PFSK-1 (cell line): Measurements from ENCODE around the gene ADAP1.

ENCODE experiments used
- FOXP2 ChIP-seq: optimal IDR thresholded peaks from 2 replicates; pipeline ENCODE3; 2011; ENCODE audit warnings: borderline replicate concordance, control low read depth, inconsistent platforms; ENCODE audit not compliant: insufficient read depth; ENCODE audit errors: extremely low read length, extremely low read depth
- POLR2AphosphoS5 ChIP-seq: IDR thresholded peaks from 2 replicates; pipeline ENCODE4 v1.6.1; 2012; ENCODE audit warnings: low read depth, mild to moderate bottlenecking, control low read depth, low read length, moderate library complexity
- SIN3A ChIP-seq: IDR thresholded peaks from 2 replicates; pipeline ENCODE4 v1.6.1; 2012; ENCODE audit warnings: mild to moderate bottlenecking, low read length, moderate library complexity, borderline replicate concordance; ENCODE audit not compliant: insufficient read depth
- TAF1 ChIP-seq: IDR thresholded peaks from 2 replicates; pipeline ENCODE4 v1.6.1; 2012; ENCODE audit warnings: low read length, control low read depth, borderline replicate concordance; ENCODE audit not compliant: insufficient read depth
- TF ChIP-seq, protein P1 (sequence below), 2 experiments: IDR thresholded peaks; 2 replicates each; pipeline versions ENCODE4 v1.6.1 to v1.8.0; 2011 to 2012; ENCODE audit warnings: low read depth in 2 of 2, low read length in 2 of 2, control low read depth in 1 of 2, inconsistent platforms in 1 of 2, mild to moderate bottlenecking in 1 of 2, moderate library complexity in 1 of 2; ENCODE audit not compliant: insufficient read depth in 1 of 2

ADAP1 gene

DNA sequence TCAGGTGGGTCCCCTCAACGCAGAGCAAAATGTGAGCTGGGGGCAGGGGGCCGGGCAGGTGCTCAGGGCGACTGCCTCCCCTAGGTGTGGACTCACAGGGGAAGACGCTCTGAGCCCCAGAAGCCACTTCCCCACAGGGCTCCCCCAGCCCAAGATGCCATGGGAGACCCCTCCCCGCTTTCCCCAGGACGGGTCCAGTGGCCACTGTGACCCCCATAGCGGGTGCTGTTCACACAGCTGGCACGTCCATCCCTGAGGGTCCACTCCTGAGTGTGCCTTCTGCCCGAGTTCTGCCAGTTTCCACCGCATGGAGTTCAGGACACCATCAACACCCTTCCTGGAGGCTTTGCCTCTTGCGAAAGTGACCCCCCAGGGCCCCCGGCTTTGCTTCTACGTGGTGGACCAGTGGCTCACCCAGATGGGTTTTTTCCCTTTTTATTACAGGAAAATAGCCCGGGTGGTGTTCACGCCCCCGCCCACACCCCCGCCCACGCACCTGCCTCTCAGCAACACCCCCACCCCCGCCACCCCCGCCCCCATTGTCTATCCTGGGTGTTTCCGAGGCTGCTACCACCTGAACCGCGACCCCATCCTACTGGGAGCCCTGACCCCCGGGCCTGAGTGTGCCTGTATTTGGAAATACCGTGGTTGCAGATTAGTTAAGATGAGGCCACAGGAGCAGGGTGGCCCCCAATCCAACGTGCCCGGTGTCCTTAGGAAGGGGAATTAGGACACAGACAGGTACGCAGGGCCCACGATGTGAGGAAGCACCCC lies 32.0 kb downstream of the ADAP1 start:
- TF ChIP-seq SIN3A (no peak), TAF1 (no peak), POLR2AphosphoS5 (no peak), FOXP2 (no peak)
- TF ChIP-seq, protein P1, sequence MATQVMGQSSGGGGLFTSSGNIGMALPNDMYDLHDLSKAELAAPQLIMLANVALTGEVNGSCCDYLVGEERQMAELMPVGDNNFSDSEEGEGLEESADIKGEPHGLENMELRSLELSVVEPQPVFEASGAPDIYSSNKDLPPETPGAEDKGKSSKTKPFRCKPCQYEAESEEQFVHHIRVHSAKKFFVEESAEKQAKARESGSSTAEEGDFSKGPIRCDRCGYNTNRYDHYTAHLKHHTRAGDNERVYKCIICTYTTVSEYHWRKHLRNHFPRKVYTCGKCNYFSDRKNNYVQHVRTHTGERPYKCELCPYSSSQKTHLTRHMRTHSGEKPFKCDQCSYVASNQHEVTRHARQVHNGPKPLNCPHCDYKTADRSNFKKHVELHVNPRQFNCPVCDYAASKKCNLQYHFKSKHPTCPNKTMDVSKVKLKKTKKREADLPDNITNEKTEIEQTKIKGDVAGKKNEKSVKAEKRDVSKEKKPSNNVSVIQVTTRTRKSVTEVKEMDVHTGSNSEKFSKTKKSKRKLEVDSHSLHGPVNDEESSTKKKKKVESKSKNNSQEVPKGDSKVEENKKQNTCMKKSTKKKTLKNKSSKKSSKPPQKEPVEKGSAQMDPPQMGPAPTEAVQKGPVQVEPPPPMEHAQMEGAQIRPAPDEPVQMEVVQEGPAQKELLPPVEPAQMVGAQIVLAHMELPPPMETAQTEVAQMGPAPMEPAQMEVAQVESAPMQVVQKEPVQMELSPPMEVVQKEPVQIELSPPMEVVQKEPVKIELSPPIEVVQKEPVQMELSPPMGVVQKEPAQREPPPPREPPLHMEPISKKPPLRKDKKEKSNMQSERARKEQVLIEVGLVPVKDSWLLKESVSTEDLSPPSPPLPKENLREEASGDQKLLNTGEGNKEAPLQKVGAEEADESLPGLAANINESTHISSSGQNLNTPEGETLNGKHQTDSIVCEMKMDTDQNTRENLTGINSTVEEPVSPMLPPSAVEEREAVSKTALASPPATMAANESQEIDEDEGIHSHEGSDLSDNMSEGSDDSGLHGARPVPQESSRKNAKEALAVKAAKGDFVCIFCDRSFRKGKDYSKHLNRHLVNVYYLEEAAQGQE (IDR thresholded peaks at IDR 0.05; ENCODE audit: insufficient read depth in 1 of 2, low read depth in 2 of 2, low read length in 2 of 2): no peak

DNA sequence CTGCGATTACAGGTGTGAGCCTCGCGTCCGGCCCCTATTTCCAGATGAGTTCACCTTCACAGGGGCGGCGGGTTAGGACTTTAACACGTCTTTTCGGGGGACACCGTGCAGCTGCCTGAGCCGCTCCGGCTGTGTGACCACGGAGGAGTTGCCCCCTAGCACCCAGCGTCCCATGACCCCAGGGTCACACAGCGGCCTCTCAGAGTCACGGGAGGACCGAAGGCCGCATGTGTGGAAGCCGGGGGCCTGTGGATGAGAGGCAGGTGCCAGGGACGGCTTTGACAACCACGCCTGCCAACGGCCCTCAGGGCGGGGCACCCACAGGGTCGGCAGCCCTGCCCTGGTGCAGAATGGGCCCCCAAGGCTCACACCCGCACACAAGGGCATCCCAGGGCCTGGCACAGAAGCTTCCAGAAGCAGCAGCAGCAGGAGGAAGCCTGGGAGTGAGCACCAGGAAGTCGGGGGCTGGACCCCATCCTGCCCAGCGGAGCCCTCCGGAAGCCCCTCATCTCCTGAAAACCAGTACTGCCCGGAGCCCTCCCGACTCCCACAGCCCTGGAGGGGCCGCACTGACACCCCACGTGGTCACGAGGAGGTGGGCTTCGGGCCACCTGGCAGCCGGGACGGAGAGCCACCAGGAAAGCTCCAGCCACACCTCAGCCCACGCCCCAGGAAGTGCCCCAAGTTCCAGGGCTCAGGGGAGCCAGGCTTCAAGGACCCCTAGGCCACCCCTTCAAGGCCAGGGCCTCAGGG lies 32.7 kb downstream of the ADAP1 start:
- TF ChIP-seq FOXP2 (no peak), SIN3A (no peak), POLR2AphosphoS5 (no peak), TAF1 (no peak)
- TF ChIP-seq, protein P1 (IDR thresholded peaks at IDR 0.05; ENCODE audit: insufficient read depth in 1 of 2, low read depth in 2 of 2, low read length in 2 of 2): no peak

DNA sequence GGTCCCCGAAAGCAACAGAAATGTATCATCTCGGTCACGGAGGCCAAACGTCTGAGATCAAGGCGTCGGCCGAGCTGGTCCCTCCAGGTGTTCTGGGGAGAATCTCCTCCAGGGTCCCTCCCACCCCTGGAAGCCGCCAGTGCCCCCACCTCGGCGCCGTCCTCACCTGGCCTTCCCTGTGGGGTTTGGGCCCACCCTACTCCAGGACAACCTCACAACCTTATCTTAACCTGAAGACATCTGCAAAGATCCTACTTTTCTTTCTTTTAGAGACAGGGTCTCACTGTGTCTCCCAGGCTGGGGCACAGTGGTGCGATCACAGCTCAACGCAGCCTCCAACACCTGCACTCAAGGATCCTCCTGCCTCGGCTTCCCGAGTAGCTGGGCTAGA lies 33.4 kb downstream of the ADAP1 start:
- TF ChIP-seq FOXP2: no peak
- TF ChIP-seq, protein P1 (IDR thresholded peaks at IDR 0.05; ENCODE audit: insufficient read depth in 1 of 2, low read depth in 2 of 2, low read length in 2 of 2): no peak

DNA sequence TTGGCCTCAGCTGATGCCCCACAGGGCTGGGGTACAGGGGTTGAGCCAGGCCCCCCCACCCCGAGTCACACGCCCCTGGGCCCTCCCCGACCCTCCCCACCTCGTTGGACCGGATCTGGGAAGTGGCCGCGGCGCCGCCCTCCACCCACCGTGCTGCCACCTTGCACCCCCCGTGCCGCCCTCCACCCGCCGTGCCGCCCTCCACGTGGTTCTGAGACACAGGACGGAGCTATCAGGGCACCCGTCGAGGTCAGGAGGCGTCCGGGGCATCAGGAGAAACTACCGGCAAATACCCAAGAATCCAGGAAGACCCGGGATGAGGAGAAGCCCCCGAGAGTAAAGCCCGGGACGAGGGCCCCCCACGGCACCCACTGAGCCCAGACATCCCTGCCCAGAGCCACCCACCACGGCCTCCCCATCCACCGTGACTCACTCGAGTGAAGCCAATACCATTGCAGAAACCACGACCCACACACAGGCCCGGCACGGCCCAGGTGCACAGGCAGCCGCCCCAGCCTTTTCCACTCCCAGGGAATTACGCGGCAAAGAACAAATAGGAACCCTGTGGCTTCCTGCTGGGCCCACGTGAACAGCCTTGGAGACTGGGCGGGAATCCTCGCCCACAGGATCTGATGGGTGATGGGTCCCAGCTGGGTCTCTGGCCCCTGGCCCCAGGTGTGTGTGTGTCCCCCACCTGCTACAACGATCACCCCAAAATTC lies 34.0 kb downstream of the ADAP1 start:
- TF ChIP-seq SIN3A: no peak
- TF ChIP-seq TAF1: no peak
- TF ChIP-seq FOXP2: no peak
- TF ChIP-seq POLR2AphosphoS5: no peak
- TF ChIP-seq, protein P1 (IDR thresholded peaks at IDR 0.05; ENCODE audit: insufficient read depth in 1 of 2, low read depth in 2 of 2, low read length in 2 of 2): no peak
